Epithelial cell of prostate (primary cell): Measurements from ENCODE around the gene NOC4L.
A peak's percentile ranks its signal among the peaks of the same experiment; 100 is the strongest.

Experiments used
- DNase-seq: peaks from one replicate; pipeline ENCODE4 v3.0.0-alpha.2; 2011; ENCODE audit warnings: low read depth, low spot score
- H3K27ac ChIP-seq: fragments of 450-650 bp; 2 replicates; pipeline ENCODE4 v1.5.1; 2017; ENCODE audit warnings: mild to moderate bottlenecking

NOC4L gene

DNA sequence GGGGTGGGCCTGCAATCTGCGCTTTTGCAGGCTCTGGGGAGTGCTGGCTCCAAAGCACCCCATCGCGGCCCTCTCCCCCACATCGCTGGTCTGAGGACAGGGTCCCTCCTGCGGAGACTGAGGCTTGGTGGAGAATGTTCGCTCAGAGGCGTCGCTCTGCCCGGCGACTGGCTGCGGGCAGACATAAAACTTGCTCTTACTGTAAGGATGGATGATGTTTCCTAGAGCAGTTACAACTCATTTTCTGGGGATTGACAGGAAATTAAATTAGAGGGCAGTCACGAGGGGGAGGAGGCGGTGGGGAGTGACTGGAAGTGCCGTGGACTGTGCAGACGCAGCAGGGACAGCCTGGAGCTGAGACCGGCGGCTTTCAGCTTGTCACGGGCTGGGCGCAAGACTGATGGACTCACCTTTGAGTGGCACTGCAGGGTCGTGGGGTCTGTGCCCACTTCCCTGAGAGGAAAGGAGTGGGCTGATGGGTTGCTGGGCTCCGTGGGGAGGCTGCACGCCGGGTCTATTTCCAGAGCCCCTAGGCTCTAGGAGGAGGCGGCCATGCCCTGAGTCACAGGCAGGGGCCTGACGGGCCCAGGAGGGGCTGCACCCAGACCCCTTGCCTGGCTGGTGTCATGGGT is 32.8 kb downstream of the NOC4L start:
- no peak for DNase-seq
- no peak overlapping the region for H3K27ac ChIP-seq

DNA sequence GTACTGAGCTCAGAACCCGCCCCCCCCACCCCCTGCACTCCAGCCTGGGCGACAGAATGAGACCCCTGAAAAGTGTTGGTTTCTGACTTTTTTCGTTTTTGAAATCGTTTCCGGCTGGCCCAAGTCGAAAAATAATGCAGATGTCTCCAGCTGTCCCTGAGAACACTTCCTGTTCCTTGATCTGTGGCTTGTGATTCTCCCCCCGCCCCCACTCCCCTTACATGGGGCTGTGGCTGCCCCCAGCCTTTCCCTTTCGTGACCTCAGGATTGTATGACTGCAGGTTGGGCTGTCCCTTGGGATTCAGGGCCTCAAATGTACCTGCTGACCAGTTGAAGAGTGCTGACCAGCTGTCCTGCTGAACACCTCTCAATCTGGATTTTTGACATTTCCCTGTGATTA is 34.1 kb downstream of the NOC4L start:
- H3K27ac ChIP-seq: no peak overlapping the region
- no peak for DNase-seq

DNA sequence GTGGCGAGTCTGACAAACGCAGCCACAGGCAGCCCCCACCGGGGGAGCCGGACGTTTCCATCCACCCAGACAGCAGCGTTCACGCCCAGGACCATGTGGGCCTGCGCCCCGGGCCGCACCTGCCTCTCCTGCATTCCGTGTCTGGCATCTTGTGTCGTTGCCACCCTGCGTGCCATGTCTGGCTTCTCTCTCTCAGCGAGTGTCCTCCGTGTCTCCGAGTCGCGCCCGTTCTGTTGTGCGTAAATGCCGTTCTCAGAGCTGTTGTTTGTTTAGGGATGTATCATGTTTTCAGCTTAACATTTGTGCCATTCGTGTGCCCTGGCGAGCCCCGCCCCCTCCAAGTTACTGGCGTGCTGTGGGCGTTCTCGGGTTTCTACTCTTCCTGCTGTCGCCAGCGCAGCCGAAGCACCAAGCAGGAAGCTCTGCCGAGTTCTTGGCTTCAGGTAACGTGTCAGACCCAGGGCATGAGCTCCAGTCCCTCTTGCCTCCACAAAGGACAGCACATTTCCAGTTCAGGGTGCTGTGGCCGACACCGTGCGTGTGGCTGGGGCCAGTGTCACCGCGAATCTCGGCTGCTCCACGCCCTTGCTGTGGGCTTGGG is 34.6 kb downstream of the NOC4L start:
- no peak overlapping the region for H3K27ac ChIP-seq
- no peak for DNase-seq

DNA sequence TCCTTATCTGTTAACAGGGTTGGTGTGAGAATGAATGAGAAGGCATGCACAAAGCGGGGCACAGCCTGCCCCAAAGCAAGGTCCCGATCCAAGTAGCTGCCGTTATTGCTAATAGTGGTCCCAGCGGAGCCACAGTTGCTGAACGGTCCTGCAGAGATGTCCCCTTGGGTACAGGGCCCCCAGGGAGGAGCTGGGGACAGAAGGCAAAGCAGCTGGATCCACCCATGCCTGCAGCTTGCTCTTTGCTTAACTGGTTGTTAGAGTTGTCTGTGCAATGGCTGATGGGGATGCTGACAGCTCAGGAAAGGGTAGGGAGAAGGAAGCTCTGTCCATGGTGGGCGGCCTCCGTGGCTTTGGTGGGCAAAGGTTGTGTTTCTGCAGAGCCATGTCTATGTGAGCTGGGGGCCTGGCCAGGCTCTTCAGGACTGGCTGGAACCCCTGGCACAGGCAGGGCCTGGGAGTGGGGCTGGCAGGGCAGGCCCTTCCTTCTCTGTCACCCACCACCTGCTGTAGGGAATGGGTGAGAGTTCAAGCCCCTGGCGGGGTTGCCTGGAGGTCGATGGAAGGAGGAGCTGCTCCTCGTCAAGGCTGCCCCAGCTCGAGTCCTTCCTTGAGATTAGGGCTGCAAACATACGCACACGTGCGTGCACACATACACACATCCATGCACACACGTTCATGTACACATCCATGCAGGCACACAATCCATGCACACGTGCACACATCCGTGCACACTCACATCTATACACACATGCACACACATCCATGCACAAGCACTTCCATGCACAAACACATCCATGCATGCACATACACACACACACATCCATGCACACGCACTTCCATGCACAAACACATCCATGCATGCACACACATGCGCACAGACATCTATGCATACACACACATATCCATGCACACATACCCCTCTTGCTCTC is 35.4 kb downstream of the NOC4L start:
- no peak overlapping the region for H3K27ac ChIP-seq
- DNase-seq: no peak

DNA sequence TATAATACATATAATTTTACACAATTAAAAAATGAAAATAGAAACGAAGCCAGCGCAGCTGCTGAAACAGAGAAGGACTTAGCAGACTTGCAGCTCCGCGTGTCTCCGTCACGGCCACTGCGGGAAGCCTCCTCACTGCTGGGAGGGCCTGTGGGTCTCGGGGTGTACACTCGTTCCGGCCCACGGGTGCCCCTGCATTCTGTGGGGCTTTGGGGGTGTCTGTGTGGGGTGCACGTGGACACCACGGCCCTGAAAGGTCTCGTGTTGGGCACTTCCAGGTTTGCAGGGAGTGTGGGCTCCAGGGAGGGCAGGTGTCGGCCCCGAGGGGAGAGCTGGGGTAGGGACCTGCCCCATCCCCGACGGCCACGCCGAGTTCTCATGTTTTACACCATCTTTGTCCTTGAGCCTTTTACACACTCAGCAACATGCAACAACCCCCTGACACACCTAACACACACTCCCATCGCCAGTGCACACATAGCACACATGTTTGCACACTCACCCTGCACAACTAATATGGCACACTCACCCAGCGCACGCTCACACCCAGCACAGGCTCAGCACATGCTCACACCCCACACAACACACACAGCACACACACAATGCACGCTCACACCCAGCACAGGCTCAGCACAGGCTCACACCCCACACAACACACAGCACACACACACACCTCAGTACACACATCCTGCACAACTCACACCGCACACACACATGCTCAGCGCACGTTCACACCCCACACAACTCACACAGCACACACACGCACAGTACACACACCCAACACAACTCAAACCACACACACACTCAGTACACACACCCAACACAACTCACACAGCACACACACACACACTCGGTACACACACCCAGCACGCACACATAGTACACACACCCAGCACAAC is 36.6 kb downstream of the NOC4L start:
- no peak for DNase-seq
- H3K27ac ChIP-seq: no peak overlapping the region

DNA sequence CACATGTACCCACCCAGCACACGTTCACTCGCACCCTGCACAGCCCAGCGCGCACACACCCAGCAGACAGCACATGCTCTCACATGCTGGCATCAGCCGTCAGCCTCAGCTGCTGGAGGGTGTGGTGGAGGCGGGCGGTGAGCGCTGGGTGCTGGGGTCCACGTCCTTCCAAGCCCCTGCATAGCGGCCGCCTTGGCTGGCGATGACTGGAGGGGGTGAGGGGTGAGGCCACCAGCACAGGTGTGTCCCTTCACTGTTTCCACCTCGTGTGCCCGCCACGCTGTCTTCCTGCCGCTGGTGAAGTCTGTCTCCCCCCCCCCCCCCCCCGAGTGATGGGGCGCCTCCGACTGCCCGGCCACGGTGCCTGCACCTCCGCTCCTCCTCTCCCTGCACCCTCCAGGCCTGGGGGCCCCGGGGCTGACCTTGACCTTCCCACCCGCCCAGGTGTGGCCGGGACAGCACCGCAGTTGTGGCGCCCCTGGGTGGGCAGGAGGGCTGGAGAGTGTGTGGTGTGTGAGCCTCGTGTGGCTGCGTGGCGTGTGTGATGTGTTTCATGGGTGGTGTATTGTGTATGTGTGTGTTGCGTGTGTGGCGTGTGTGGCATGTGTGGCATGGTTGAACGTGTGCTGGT is 37.4 kb downstream of the NOC4L start:
- H3K27ac ChIP-seq: no peak overlapping the region
- no peak for DNase-seq

DNA sequence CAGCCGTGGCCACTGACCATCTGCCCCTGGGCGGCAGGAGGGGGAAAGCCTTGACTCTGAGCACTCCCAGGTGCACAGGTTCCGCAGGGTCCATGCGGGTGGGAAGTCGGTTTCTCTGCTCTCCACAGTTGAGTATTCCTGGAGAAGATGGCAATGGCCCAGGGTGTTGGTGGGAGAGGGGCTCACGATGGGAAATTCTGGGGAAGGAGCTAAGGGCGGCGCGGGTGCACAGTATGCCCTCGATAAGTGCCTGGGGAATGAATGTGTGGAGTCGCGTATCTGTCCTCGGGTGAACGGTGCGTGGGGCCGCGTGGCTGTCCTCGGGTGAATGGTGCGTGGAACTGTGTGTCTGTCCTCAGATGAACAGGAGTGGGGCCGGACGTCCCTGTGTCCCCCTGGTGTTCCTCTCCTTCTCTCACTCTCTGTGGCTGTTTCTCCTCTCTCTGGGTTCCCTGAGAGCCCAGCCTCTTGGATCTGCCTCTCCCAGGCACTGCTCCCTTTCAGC is 38.0 kb downstream of the NOC4L start:
- no peak overlapping the region for H3K27ac ChIP-seq
- DNase-seq: no peak

DNA sequence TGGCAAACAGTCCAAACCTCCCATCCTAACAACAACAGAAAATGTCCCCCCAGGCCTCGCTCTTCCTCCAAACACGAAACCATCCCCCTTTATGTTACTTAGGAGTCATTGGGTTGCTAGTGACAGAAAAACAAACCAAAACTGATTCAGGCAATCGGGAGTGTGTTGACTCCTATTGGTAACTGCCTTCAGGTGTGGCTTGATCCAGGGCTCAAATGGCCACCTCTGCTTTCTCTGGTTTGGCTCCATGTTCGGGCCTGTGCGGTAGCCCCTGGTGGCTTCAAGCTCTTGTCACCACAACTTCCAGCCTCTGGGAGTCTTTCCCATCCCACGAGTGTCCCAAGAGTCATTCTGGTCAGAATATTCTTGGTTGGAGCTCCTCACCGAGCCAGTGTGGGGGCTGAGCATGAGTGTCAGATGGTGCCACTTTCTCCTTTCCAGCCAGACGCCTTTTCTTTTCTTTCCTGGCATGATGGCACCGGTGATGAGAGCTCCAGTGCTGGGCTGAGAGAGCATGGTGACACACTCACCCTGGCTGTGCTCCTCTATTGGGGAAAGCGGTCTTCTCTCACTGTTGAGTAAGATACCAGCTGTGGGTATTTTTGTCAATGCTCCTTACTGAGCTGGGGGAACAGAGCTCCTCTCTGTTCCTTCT is 38.6 kb downstream of the NOC4L start:
- H3K27ac ChIP-seq: no peak overlapping the region

DNA sequence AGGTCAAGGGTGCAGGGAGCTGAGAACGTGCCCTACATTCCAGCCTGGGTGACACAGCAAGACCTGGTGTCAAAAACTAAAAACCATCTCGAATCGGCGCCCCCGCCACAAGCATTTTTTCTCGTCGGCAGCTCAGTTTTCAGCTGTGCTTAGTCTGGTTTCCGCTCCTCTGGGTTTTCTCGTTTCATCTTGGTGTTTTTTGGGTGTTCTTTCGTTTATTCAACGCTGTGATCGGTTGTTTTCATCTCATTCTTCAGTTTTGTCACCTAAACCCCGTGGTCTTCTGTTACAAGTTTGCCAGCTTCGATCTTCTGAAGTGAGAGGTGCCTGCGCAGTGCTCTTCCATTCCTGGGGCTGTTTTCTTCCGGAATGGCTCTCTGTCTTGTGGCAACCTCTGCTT is 41.4 kb downstream of the NOC4L start:
- H3K27ac ChIP-seq: no peak overlapping the region
- DNase-seq: no peak

More for the DNA sequence above, 38.6 kb downstream of the NOC4L start:
- no peak for DNase-seq

DNA sequence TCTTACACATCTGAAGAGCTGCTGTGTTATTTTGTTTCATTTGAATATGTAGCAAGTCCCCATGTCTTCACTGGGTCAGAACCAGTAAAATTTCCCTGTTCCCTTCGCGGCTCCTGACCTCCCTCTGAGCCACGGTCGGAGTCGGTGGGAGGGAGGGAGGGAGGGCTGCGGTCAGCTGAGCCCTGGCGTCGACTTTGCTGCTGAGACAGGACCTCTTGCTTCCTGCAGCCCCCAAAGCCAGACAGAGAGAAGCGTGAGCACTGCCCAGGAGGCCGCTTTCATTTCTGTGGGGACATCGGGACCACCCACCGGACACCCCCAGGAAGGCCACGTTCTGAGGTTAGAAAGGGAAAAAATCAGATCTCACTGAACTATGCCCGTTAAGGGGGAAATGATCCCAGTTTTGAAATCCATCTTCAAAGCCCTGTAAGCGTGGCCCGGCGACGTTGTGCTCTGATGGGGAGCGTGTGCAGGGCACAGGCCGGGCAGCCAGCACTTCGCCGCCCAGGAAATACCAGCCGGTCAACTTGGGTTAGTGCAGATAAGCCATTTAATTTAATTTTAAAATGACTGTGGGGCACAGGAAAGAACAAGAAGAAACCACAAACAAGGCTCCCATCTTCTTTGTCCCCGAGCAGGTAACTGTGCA is 42.1 kb downstream of the NOC4L start:
- no peak for DNase-seq
- no peak overlapping the region for H3K27ac ChIP-seq

DNA sequence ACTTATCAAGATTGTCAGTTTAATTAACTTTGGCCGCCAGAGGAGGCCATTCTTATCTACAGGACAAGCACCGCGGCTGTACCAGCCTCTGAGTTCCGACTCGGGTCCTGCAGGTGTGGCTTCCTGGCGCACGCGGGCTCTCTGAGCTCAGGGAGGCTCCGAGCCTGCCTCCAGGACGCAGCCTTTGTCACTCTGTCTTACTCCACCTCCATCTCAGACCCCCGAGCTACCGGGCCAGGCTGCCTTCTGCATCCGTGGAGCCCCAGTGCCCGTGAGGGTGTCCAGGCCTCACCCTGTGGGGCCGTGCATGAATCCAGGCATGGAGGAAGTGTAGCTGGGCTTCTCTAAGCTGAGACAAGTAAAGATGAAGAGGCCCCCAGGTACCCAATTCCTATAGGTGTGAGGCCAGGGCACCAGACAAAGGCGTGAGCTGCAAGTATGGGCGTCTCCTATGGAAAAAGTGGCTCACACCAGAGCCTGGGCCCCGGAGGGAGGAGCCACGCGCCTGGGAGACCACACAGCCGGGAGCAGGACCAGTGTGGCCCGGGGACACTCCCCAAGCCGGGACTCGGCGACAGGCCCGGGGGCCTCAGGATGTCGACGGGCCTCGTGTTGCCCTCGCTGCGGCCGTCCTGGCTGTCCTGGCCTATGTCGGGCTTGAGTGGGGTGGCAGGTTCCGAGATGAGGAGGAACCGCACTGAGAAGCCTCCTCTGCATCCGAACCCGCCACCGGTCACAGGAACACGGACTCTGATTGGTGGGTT is 42.8 kb downstream of the NOC4L start:
- no peak overlapping the region for H3K27ac ChIP-seq
- DNase-seq: no peak

DNA sequence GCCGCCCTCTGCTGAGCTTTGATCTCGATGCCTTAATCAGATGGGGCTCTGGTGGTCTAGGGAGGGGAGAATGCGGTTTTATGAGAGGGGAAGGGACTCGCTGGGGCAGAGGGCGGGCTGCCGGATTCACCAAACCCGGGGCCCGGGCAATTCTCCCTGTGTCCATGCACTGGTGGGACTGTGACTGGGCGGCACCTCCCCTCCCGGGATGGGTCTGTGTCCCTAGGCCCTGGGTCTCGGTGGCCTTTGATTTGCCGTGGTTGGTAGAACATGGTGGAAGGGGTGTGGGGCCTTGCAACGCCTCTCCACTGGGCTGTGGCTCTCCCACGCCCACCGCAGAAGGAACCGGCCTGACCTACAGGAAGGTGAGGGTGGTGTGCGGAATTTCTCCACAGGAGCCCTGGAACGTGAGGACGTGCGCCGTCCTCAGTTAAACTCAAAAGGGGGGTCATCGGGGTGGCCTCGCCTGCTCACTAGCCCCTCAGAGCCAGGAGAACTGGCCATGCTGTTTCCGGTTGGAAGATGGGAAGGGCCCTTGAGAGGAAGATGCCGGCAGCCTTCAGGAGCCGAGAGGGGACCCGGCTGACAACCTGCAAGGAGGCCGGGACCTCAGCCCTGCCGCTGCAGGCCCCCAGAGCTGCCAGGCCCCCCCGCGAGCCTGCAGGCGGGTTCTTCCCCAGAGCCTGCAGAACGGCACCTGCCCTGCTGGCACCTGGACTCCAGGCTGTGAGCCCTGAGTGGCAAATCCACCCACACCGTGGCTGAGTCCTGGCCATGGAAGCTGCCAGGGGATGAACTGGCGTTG is 43.6 kb downstream of the NOC4L start:
- no peak overlapping the region for H3K27ac ChIP-seq
- DNase-seq: no peak

DNA sequence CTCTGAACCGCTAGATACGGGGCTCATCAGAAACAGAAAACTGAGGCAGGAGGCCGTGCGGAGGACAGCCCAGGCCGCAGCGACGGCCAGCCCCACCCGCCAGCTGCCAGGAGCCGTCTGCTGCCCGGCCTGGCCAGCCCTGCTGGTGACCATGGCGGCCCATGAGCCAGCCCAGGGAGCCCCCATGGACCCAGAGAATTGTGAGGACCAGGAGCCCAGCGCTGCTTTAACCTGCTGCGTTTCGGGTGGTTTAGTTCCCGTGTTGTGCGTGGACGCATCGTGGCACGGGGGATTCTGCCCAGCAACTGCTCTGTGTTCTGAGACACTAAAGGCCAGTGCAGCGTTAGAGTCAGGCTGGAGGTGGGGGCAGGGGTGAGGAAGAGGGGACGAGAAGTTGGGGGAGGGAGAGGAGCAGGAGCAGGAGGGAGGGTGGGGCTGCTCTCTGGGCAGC is 44.2 kb downstream of the NOC4L start:
- DNase-seq: no peak
- H3K27ac ChIP-seq: no peak overlapping the region

DNA sequence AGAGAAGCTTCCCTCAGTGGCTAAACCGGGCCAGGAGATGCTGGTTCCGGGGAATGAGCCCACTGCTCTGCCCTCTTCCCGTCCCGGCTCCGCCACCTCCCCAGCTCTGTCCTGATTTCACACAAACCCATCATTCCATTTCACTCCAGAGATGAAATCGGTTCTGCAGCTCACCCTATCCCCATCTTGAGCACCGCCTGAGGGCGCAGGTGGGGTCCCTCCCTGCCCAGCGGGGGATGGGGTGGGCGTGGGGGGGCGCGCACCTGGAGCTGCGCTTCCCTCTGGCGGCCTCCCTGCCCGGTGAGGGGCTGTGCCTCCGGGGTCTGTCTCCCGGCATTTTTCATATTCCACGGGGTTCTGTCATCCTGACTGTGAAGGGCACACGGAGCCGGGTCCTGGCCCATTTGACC is 44.7 kb downstream of the NOC4L start:
- no peak for DNase-seq
- H3K27ac ChIP-seq: no peak overlapping the region

DNA sequence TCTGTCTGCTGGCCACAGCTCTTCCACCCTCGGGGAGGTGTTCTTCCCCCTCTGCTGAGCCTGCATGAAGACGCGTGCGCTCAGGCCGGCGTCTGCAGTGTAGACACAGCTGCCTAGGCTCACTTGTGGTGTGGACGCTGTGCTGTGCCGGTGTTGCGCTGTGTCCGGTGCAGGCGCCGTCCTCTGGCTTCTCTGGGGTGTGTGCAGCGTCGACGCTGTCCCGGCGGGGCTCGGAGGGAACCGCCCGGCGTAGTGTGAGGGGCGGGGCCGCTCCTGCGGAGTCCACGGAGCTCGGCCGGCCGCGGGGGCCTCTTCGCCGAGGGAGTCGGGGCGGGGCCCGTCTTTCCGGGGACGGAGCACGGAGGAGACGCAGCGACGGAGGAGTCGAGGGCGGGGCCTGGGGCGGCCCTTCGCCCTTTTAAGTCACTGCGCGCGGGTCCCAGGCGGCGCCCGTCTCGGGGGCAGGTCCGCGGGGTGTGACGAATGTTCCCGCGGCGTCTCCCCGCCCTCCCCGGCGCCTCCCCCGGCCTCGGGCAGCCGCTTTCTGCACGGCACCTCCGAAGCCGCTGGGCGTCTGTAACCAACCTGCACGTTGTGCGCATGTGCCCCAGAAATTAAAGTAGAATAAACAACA is 45.2 kb downstream of the NOC4L start:
- no peak overlapping the region for H3K27ac ChIP-seq

DNA sequence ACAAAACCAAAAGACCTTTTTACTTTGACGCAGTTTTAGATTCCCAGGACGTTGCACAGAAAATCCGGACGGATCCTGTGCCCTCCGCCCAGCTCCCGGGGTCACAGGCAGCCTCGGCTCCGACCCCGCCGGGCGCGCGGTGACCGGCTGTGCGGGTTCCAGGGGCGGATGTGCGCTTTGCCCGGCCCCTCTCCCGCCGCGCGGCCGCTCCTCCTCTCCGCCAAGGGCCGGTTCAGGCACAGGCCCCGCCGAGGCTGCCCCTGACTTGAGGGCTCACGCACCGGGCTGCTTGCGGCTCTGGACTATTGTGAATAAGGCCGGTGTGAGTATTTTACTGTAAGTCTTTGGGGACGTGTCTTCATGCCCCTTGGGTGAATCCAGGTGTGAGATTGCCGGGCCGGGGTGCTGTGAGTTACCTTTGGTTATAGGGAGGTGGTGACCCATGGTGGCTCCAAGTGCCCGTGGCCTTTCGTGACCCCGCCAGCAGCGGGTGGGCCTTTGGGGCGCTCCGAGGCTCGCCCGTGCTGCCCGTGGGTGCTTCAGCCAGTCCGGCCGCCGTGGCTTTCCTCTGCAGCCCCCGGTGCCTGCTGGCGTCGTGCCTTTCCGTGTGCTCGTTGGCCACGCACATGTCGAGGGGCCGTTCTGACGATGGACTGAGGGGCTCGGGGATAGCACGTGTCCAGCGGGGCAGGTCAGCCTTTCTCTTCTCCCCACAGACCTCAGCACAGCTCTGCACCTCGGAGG is 45.9 kb downstream of the NOC4L start:
- DNase-seq: no peak
- H3K27ac ChIP-seq: no peak overlapping the region

More for the DNA sequence above, 45.2 kb downstream of the NOC4L start:
- DNase-seq: peak; percentile 40
